WTC11 (cell line): ENCODE data around the gene GRPEL2. TPM values are rescaled to one million over a fixed set of nuclear protein-coding genes. Genes with fewer than 3 reads are reported as not detected.

Experiments used
- AR ChIP-seq: fragments of 250-450 bp; sonication (Bioruptor Pico); IDR thresholded peaks from 2 replicates; pipeline ENCODE4 v1.9.0; 2021; ENCODE audit warnings: mild to moderate bottlenecking
- CREB1 ChIP-seq: sonication (generic); formaldehyde crosslinking; IDR thresholded peaks from 2 replicates; pipeline ENCODE4 v1.8.0; 2023; ENCODE audit warnings: mild to moderate bottlenecking, missing genetic modification reagents
- ERG ChIP-seq: fragments of 250-450 bp; sonication (Bioruptor Pico); IDR thresholded peaks from 2 replicates; pipeline ENCODE4 v1.8.0; 2021; ENCODE audit warnings: mild to moderate bottlenecking
- FOXK1 ChIP-seq: sonication (generic); formaldehyde crosslinking; IDR thresholded peaks from 2 replicates; pipeline ENCODE4 v1.8.0; 2022; ENCODE audit warnings: mild to moderate bottlenecking, moderate library complexity, missing genetic modification reagents
- GTF2I ChIP-seq: fragments of 250-450 bp; sonication (Bioruptor Pico); conservative IDR thresholded peaks from 2 replicates; pipeline ENCODE4 v1.4.0; 2021; ENCODE audit warnings: mild to moderate bottlenecking
- RELA ChIP-seq: sonication (generic); formaldehyde crosslinking; IDR thresholded peaks from 2 replicates; pipeline ENCODE4 v1.8.1; 2022; ENCODE audit warnings: missing genetic modification reagents, mild to moderate bottlenecking, borderline replicate concordance
- SMAD3 ChIP-seq: sonication (generic); formaldehyde crosslinking; IDR thresholded peaks from 2 replicates; pipeline ENCODE4 v1.8.0; 2022; ENCODE audit warnings: missing genetic modification reagents, mild to moderate bottlenecking, borderline replicate concordance
- SP1 ChIP-seq: sonication (generic); formaldehyde crosslinking; conservative IDR thresholded peaks from 2 replicates; pipeline ENCODE4 v1.8.1; 2022; ENCODE audit warnings: missing genetic modification reagents
- TCF7 ChIP-seq: sonication (generic); formaldehyde crosslinking; IDR thresholded peaks from 2 replicates; pipeline ENCODE4 v1.8.0; 2022; ENCODE audit warnings: mild to moderate bottlenecking, low read depth, missing genetic modification reagents, moderate library complexity
- ZNF138 ChIP-seq: sonication (generic); formaldehyde crosslinking; conservative IDR thresholded peaks from 2 replicates; pipeline ENCODE4 v1.8.1; 2022; ENCODE audit warnings: mild to moderate bottlenecking, moderate library complexity, missing genetic modification reagents
- ZNF317 ChIP-seq: sonication (generic); formaldehyde crosslinking; IDR thresholded peaks from 2 replicates; pipeline ENCODE4 v1.8.1; 2023; ENCODE audit warnings: low read depth, mild to moderate bottlenecking, moderate library complexity, missing genetic modification reagents, borderline replicate concordance
- total RNA-seq: library from RNA; stranded (reverse); gene quantifications from 3 replicates; pipeline ENCODE4 v1.2.3, GENCODE V29; 2021
- TF ChIP-seq, protein P1 (sequence below): sonication (generic); formaldehyde crosslinking; IDR thresholded peaks from 2 replicates; pipeline ENCODE4 v1.8.0; 2023; ENCODE audit warnings: missing genetic modification reagents
- TF ChIP-seq, protein P2 (sequence below): fragments of 200-600 bp; IDR thresholded peaks from 2 replicates; pipeline ENCODE4 v1.8.0; 2022; ENCODE audit warnings: antibody characterized with exemption
- TF ChIP-seq, protein P3 (sequence below): sonication (generic); formaldehyde crosslinking; IDR thresholded peaks from 2 replicates; pipeline ENCODE4 v1.8.0; 2022; ENCODE audit warnings: mild to moderate bottlenecking, missing genetic modification reagents
- TF ChIP-seq, protein P4 (sequence below): fragments of 250-450 bp; sonication (Bioruptor Pico); IDR thresholded peaks from 2 replicates; pipeline ENCODE4 v1.9.0; 2021; ENCODE audit warnings: moderate library complexity, mild to moderate bottlenecking, inconsistent platforms, borderline replicate concordance
- TF ChIP-seq, protein P5 (sequence below): fragments of 250-450 bp; sonication (Bioruptor Pico); IDR thresholded peaks from 2 replicates; pipeline ENCODE4 v1.9.0; 2021; ENCODE audit warnings: mild to moderate bottlenecking, borderline replicate concordance
- TF ChIP-seq, protein P6 (sequence below): sonication (generic); formaldehyde crosslinking; IDR thresholded peaks from 2 replicates; pipeline ENCODE4 v1.8.0; 2022; ENCODE audit warnings: mild to moderate bottlenecking, missing genetic modification reagents

Gene GRPEL2
- total RNA-seq, 1 experiment from 2014 or later: 48.6 TPM

DNA sequence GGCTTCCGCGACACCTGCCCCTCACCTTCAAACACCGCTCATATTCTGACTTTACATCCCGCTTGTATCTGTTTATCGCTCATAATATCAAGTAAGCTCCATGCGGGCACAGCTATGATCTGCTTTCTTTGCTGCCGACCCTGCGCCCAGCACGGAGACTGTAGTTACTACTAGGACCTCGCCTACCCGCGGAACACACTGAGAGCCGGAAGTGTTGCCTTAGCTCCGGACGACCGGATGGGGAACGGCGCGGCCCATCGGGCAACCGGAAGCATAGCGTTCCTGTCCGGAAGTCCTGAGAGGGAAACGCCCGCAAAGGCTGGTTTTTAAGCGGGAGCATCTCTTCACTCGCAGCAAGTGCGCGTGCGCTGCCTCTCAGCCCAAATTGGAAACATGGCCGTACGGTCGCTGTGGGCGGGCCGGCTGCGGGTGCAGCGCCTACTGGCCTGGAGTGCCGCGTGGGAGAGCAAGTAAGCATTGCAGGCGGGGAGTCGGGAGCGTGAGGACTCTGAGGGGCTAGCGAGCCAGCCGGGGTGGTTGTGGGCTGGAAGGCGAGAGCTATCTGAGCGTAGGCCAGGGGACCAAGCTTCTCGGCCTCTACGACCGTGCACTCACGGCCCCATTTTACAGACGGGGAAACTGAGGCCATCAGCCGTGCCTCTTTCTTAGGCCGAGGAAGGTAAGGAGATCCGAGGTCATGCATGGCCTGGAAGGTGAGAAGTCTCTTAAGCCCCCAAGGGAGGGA, at the start of gene GRPEL2 (continued):
- TF ChIP-seq, protein P1, sequence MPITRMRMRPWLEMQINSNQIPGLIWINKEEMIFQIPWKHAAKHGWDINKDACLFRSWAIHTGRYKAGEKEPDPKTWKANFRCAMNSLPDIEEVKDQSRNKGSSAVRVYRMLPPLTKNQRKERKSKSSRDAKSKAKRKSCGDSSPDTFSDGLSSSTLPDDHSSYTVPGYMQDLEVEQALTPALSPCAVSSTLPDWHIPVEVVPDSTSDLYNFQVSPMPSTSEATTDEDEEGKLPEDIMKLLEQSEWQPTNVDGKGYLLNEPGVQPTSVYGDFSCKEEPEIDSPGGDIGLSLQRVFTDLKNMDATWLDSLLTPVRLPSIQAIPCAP (CRISPR knock-in tag): peak; percentile 58; the same call in 1 of the 2 replicates
- TF ChIP-seq GTF2I (CRISPR knock-in tag) (peak; percentile 97), AR (CRISPR knock-in tag) (no peak), ZNF138 (no peak), ERG (CRISPR knock-in tag) (no peak), RELA (CRISPR knock-in tag) (peak; percentile 82; the same call in 1 of the 2 replicates), SP1 (CRISPR knock-in tag) (peak; percentile 87), CREB1 (CRISPR knock-in tag) (no peak), ZNF317 (CRISPR knock-in tag) (peak; percentile 81; the same call in 1 of the 2 replicates), FOXK1 (CRISPR knock-in tag) (peak; percentile 89; the same call in 1 of the 2 replicates), TCF7 (CRISPR knock-in tag) (no peak), SMAD3 (CRISPR knock-in tag) (peak; percentile 60; the same call in 1 of the 2 replicates)
- TF ChIP-seq, protein P2, sequence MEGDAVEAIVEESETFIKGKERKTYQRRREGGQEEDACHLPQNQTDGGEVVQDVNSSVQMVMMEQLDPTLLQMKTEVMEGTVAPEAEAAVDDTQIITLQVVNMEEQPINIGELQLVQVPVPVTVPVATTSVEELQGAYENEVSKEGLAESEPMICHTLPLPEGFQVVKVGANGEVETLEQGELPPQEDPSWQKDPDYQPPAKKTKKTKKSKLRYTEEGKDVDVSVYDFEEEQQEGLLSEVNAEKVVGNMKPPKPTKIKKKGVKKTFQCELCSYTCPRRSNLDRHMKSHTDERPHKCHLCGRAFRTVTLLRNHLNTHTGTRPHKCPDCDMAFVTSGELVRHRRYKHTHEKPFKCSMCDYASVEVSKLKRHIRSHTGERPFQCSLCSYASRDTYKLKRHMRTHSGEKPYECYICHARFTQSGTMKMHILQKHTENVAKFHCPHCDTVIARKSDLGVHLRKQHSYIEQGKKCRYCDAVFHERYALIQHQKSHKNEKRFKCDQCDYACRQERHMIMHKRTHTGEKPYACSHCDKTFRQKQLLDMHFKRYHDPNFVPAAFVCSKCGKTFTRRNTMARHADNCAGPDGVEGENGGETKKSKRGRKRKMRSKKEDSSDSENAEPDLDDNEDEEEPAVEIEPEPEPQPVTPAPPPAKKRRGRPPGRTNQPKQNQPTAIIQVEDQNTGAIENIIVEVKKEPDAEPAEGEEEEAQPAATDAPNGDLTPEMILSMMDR: no peak
- TF ChIP-seq, protein P3, sequence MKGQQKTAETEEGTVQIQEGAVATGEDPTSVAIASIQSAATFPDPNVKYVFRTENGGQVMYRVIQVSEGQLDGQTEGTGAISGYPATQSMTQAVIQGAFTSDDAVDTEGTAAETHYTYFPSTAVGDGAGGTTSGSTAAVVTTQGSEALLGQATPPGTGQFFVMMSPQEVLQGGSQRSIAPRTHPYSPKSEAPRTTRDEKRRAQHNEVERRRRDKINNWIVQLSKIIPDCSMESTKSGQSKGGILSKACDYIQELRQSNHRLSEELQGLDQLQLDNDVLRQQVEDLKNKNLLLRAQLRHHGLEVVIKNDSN (CRISPR knock-in tag): no peak
- TF ChIP-seq, protein P4, sequence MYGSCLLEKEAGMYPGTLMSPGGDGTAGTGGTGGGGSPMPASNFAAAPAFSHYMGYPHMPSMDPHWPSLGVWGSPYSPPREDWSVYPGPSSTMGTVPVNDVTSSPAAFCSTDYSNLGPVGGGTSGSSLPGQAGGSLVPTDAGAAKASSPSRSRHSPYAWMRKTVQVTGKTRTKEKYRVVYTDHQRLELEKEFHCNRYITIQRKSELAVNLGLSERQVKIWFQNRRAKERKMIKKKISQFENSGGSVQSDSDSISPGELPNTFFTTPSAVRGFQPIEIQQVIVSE: no peak
- TF ChIP-seq, protein P5, sequence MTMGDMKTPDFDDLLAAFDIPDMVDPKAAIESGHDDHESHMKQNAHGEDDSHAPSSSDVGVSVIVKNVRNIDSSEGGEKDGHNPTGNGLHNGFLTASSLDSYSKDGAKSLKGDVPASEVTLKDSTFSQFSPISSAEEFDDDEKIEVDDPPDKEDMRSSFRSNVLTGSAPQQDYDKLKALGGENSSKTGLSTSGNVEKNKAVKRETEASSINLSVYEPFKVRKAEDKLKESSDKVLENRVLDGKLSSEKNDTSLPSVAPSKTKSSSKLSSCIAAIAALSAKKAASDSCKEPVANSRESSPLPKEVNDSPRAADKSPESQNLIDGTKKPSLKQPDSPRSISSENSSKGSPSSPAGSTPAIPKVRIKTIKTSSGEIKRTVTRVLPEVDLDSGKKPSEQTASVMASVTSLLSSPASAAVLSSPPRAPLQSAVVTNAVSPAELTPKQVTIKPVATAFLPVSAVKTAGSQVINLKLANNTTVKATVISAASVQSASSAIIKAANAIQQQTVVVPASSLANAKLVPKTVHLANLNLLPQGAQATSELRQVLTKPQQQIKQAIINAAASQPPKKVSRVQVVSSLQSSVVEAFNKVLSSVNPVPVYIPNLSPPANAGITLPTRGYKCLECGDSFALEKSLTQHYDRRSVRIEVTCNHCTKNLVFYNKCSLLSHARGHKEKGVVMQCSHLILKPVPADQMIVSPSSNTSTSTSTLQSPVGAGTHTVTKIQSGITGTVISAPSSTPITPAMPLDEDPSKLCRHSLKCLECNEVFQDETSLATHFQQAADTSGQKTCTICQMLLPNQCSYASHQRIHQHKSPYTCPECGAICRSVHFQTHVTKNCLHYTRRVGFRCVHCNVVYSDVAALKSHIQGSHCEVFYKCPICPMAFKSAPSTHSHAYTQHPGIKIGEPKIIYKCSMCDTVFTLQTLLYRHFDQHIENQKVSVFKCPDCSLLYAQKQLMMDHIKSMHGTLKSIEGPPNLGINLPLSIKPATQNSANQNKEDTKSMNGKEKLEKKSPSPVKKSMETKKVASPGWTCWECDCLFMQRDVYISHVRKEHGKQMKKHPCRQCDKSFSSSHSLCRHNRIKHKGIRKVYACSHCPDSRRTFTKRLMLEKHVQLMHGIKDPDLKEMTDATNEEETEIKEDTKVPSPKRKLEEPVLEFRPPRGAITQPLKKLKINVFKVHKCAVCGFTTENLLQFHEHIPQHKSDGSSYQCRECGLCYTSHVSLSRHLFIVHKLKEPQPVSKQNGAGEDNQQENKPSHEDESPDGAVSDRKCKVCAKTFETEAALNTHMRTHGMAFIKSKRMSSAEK (CRISPR knock-in tag): no peak
- TF ChIP-seq, protein P6, sequence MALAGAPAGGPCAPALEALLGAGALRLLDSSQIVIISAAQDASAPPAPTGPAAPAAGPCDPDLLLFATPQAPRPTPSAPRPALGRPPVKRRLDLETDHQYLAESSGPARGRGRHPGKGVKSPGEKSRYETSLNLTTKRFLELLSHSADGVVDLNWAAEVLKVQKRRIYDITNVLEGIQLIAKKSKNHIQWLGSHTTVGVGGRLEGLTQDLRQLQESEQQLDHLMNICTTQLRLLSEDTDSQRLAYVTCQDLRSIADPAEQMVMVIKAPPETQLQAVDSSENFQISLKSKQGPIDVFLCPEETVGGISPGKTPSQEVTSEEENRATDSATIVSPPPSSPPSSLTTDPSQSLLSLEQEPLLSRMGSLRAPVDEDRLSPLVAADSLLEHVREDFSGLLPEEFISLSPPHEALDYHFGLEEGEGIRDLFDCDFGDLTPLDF (CRISPR knock-in tag): no peak
